Mesothelial cell of epicardium (in vitro differentiated cells): Measurements from ENCODE around the gene TMEM132D. TPM values are rescaled to one million over a fixed set of nuclear protein-coding genes. Genes with fewer than 3 reads are reported as not detected.

Experiments used
- DNase-seq, 2 experiments: peaks; one replicate each; pipeline ENCODE4 v3.0.0; 2021; ENCODE audit warnings: low spot score in 2 of 2; ENCODE audit not compliant: unreplicated experiment in 2 of 2
- H3K27ac Mint-ChIP-seq: 2 replicates; pipeline ENCODE4 v1.8.0; 2021; ENCODE audit warnings: mixed read lengths
- H3K27me3 Mint-ChIP-seq: 2 replicates; pipeline ENCODE4 v1.8.0; 2021; ENCODE audit warnings: low read depth, mixed read lengths
- H3K36me3 Mint-ChIP-seq: 2 replicates; pipeline ENCODE4 v1.8.0; 2021; ENCODE audit warnings: mixed read lengths
- H3K4me1 Mint-ChIP-seq: 2 replicates; pipeline ENCODE4 v1.8.0; 2021; ENCODE audit warnings: mixed read lengths
- H3K4me3 Mint-ChIP-seq: 2 replicates; pipeline ENCODE4 v1.8.0; 2021; ENCODE audit warnings: mild to moderate bottlenecking, moderate library complexity, mixed read lengths
- H3K9me3 Mint-ChIP-seq: 2 replicates; pipeline ENCODE4 v1.8.0; 2021; ENCODE audit warnings: mixed read lengths
- total RNA-seq: library from RNA; stranded (reverse); gene quantifications from 3 replicates; pipeline ENCODE4 v1.2.1, GENCODE V29; 2021
- TF ChIP-seq, protein P1 (sequence below): fragments of 200-600 bp; sonication (generic); IDR thresholded peaks from one replicate; pipeline ENCODE4 v1.5.0; 2021; ENCODE audit warnings: antibody characterized with exemption; ENCODE audit not compliant: unreplicated experiment

TMEM132D gene
- total RNA-seq, 1 donor from 2014 or later, result 0.07 TPM

DNA sequence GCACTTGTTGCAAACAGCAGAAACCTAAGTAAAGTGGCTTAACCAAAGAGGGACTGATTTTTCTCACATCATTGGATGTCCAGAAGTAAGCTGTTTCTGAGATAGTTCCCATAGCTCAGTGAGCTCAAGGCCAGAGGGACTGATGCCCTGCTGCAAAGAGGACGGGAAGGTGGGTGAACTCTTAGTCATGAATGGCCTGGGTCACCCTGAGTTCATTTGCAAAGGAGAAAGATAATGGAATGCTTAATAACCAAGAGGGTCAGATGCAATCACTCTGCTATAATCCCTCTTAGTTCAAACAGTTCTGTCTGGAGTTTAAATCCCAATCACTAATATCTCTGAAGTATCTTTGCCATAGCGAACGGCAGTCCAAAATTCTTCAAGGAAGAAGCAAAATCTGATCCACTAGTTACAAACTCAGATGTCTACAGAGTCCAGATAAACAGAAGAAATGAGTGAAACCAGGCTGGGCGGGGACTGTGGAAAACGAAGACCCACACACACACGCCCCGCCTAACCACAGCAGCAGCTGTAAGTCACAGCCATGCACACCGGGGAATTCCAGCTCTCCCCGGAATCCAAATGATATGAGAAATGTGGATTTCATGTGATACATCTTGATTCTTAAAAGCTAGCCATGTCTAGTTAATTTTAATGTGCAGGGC lies 289.5 kb downstream of the TMEM132D start:
- H3K27ac Mint-ChIP-seq, result no peak overlapping the region

DNA sequence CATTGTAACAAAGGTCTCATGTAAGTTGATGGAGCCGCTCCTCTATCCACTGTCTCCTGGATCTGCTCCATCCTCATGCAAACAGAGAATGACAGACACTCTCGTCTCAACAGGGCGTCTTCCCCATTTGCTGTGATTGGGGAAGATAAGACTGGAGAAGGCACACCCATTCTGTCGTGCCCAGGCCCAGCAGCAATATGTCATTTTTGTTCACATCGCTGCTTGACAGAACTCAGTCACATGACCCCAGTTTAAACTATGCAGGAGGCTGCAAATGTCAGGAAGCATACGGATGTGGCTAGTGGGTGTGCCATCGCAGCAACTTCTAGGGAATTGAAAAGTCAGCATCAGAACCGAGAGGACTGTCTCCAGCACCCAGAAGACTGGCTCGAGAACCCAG lies 290.5 kb downstream of the TMEM132D start:
- no peaks in the 10 kb centered on the region for H3K36me3 Mint-ChIP-seq
- peaks cover 6% of the 10 kb centered on the region for H3K9me3 Mint-ChIP-seq
- H3K27me3 Mint-ChIP-seq, result no peaks in the 10 kb centered on the region
- H3K4me1 Mint-ChIP-seq, result peaks cover 9% of the 10 kb centered on the region
- H3K27ac Mint-ChIP-seq, result no peak overlapping the region
- no peak overlapping the region for H3K4me3 Mint-ChIP-seq
- TF ChIP-seq, protein P1, sequence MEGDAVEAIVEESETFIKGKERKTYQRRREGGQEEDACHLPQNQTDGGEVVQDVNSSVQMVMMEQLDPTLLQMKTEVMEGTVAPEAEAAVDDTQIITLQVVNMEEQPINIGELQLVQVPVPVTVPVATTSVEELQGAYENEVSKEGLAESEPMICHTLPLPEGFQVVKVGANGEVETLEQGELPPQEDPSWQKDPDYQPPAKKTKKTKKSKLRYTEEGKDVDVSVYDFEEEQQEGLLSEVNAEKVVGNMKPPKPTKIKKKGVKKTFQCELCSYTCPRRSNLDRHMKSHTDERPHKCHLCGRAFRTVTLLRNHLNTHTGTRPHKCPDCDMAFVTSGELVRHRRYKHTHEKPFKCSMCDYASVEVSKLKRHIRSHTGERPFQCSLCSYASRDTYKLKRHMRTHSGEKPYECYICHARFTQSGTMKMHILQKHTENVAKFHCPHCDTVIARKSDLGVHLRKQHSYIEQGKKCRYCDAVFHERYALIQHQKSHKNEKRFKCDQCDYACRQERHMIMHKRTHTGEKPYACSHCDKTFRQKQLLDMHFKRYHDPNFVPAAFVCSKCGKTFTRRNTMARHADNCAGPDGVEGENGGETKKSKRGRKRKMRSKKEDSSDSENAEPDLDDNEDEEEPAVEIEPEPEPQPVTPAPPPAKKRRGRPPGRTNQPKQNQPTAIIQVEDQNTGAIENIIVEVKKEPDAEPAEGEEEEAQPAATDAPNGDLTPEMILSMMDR, result no peak
- DNase-seq, result no peak

More for the DNA sequence above, 289.5 kb downstream of the TMEM132D start:
- TF ChIP-seq, protein P1, result no peak
- no peak for DNase-seq
- Mint-ChIP-seq H3K4me3 (no peak overlapping the region), H3K9me3 (peaks cover 6% of the 10 kb centered on the region), H3K4me1 (peaks cover 9% of the 10 kb centered on the region), H3K36me3 (no peaks in the 10 kb centered on the region), H3K27me3 (no peaks in the 10 kb centered on the region)

DNA sequence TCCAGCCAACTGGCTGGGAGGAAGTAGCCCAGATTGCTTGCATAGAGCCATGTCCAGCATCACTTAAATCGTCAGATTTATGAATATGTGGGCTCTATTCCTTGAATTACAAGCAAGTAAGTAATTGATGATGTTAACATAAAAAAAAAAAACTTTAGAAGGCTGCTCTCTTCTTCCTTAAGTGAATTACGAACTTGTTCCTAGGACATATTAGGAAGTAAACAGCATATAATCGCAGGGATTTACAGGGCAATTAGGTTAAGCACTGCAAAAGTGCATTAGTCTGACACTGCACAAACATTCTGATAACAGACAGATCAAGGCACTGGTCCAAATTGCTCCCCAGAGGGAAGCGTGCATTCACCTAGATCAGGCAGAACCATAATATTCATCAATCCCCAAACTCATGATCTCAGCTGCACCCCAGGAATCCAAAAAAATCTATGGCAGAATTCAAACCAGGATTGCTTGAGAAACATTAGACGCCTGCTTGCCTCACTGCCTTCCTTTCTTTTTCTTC lies 293.2 kb downstream of the TMEM132D start:
- peaks cover 18% of the 10 kb centered on the region for H3K4me1 Mint-ChIP-seq
- no peaks in the 10 kb centered on the region for H3K36me3 Mint-ChIP-seq
- no peaks in the 10 kb centered on the region for H3K9me3 Mint-ChIP-seq
- no peak overlapping the region for H3K4me3 Mint-ChIP-seq
- H3K27me3 Mint-ChIP-seq, result no peaks in the 10 kb centered on the region
- no peak for DNase-seq
- H3K27ac Mint-ChIP-seq, result no peak overlapping the region
- TF ChIP-seq, protein P1, result no peak

DNA sequence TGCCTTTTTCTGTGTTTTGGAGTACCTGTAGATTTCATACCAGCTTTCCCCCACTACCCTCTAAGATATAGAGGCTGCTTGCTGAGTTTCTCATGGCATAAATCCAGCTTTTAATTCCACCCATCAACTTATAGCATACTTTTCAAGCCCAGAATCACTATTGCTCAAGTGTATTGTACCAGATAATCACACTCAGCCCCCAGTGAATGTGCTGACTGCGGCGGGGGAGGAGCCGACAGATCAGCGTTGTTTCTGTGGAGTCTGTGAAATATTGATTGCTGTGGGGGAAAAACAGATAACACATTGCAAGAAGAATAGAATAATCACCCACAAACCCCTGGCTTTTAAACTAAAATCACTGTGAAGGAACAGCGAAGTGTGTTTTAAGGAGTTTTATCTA lies 296.1 kb downstream of the TMEM132D start:
- H3K4me3 Mint-ChIP-seq, result no peak overlapping the region
- no peaks in the 10 kb centered on the region for H3K27me3 Mint-ChIP-seq
- no peak overlapping the region for H3K27ac Mint-ChIP-seq
- H3K4me1 Mint-ChIP-seq, result peaks cover 11% of the 10 kb centered on the region
- DNase-seq, result no peak
- no peaks in the 10 kb centered on the region for H3K36me3 Mint-ChIP-seq
- TF ChIP-seq, protein P1, result no peak
- peaks cover 4% of the 10 kb centered on the region for H3K9me3 Mint-ChIP-seq

DNA sequence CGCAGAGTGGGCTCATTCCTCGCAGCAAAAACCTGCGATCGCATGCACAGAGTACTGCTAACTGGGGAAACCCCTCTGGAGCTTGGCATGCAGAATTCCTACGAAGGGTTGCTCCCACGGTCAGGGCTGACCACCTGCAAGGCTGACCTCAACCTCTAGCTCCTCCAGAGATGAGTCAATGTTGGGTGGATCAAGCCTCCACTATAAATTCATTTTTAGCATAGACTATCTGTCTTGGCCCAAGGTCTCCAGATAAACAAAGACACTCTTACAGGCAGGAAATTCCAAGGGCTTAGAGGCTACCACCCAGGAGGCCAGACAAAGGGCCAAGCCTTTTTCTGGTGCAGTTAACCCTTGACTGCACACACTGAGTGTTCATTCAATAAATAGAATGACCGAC lies 296.5 kb downstream of the TMEM132D start:
- no peak overlapping the region for H3K4me3 Mint-ChIP-seq

More for the DNA sequence above, 296.5 kb downstream of the TMEM132D start:
- TF ChIP-seq, protein P1, result no peak
- DNase-seq, result no peak
- H3K27ac Mint-ChIP-seq, result no peak overlapping the region
- peaks cover 8% of the 10 kb centered on the region for H3K9me3 Mint-ChIP-seq
- peaks cover 11% of the 10 kb centered on the region for H3K4me1 Mint-ChIP-seq
- no peaks in the 10 kb centered on the region for H3K36me3 Mint-ChIP-seq
- no peaks in the 10 kb centered on the region for H3K27me3 Mint-ChIP-seq
